PC-9 (cell line): Measurements from ENCODE around the gene CD300H. TPM values are rescaled to one million over a fixed set of nuclear protein-coding genes. Genes with fewer than 3 reads are reported as not detected.

Source experiments
- BruUV-seq: library from RNA; stranded (reverse); fragments of 400-500 nt; replicated peaks from 2 replicates; lab custom pipeline; 2021; lab: Mats Ljungman, UMichigan
- CTCF ChIA-PET: fragments of 300-600 bp; sonication (Branson Sonifier 250); formaldehyde crosslinking; loops from one replicate; lab custom pipeline; 2022; ENCODE audit warnings: antibody characterized with exemption; lab: Charles Lee
- POLR2A ChIA-PET: fragments of 300-600 bp; sonication (Branson Sonifier 250); formaldehyde crosslinking; loops from one replicate; lab custom pipeline; 2022; ENCODE audit warnings: antibody characterized with exemption; ENCODE audit not compliant: unreplicated experiment; lab: Charles Lee
- DNase-seq, 2 experiments: peaks; one replicate each; pipeline versions ENCODE4 v3.0.0 to v3.0.0-alpha.2; 2015 to 2022; ENCODE audit warnings: mixed read lengths in 1 of 2
- H2AFZ ChIP-seq: fragments of 200-600 bp; sonication (generic); 2 replicates; pipeline ENCODE4 v1.8.1; 2017; ENCODE audit warnings: antibody characterized with exemption
- H3F3A ChIP-seq: fragments of 200-600 bp; sonication (generic); 2 replicates; pipeline ENCODE4 v1.8.1; 2017; ENCODE audit warnings: antibody characterized with exemption, mild to moderate bottlenecking, low read depth; ENCODE audit not compliant: insufficient read depth
- H3K27ac ChIP-seq: fragments of 200-600 bp; sonication (generic); 2 replicates; pipeline ENCODE4 v1.6.1; 2016; ENCODE audit warnings: mixed run types
- H3K27me3 ChIP-seq: fragments of 200-600 bp; sonication (generic); 2 replicates; pipeline ENCODE4 v1.6.1; 2016; ENCODE audit warnings: low read depth, mixed run types; ENCODE audit not compliant: insufficient read depth
- H3K36me3 ChIP-seq: fragments of 200-600 bp; sonication (generic); 2 replicates; pipeline ENCODE4 v1.6.1; 2016; ENCODE audit warnings: low read depth, mixed run types
- H3K4me1 ChIP-seq: fragments of 200-600 bp; sonication (generic); replicated peaks from 2 replicates; pipeline ENCODE4 v1.6.1; 2016; ENCODE audit warnings: mixed run types; ENCODE audit not compliant: insufficient read depth
- H3K4me2 ChIP-seq: fragments of 200-600 bp; sonication (generic); 2 replicates; pipeline ENCODE4 v1.6.1; 2017; ENCODE audit warnings: mixed run types
- H3K4me3 ChIP-seq: fragments of 200-600 bp; sonication (generic); 2 replicates; pipeline ENCODE4 v1.6.1; 2016; ENCODE audit warnings: mixed run types
- H3K79me2 ChIP-seq: fragments of 200-600 bp; sonication (generic); 2 replicates; pipeline ENCODE4 v1.6.1; 2017; ENCODE audit warnings: low read depth, mixed run types
- H3K9me2 ChIP-seq: fragments of 200-600 bp; sonication (generic); 2 replicates; pipeline ENCODE4 v1.8.1; 2017; ENCODE audit warnings: mild to moderate bottlenecking; ENCODE audit not compliant: insufficient read depth
- H3K9me3 ChIP-seq: fragments of 200-600 bp; sonication (generic); 2 replicates; pipeline ENCODE4 v1.8.1; 2016; ENCODE audit warnings: low read depth; ENCODE audit not compliant: insufficient read depth
- H4K20me1 ChIP-seq: fragments of 200-600 bp; sonication (generic); 2 replicates; pipeline ENCODE4 v1.8.1; 2017; ENCODE audit not compliant: insufficient read depth
- EZH2 ChIP-seq: fragments of 200-600 bp; sonication (generic); IDR thresholded peaks from 2 replicates; pipeline ENCODE4 v1.8.0; 2017; ENCODE audit warnings: antibody characterized with exemption, low read depth
- intact Hi-C: fragments of 100-400 bp; cut with micrococcal nuclease; formaldehyde crosslinking; loops from one replicate; pipeline ENCODE4 v1.10.0; 2022; ENCODE audit not compliant: unreplicated experiment
- total RNA-seq: library from RNA; stranded (reverse); gene quantifications from 2 replicates; pipeline ENCODE4 v1.2.3, GENCODE V29; 2021
- TF ChIP-seq, protein P1 (sequence below): fragments of 200-600 bp; sonication (generic); conservative IDR thresholded peaks from 2 replicates; pipeline ENCODE4 v1.6.1; 2017; ENCODE audit warnings: mixed run types, antibody characterized with exemption, mild to moderate bottlenecking, moderate library complexity

The CD300H gene
- total RNA-seq, 1 experiment from 2014 or later, result not detected

DNA sequence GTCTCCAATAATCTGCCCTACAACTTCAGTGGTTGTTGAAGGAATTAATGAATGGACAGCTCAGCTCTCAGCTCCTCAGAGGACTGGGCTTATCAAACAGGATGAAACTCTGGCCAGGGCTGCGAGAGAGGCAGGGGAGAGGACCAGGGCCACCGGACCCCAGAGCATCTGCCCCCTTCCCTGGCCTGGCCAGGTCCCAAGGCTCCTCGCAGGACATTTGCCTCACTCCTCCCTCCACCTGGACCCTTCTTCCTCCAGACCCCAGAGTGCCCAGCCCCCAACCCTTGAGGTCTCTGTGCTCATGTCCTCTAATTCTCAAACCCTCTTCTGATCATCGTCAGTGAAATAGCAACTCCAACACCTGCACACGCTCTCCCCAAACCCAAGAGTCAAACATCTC, 25.1 kb downstream of the CD300H start:
- no peaks in the 10 kb centered on the region for H3K79me2 ChIP-seq
- no peaks in the 10 kb centered on the region for H4K20me1 ChIP-seq
- peaks cover 100% of the 10 kb centered on the region for H3K27me3 ChIP-seq
- H3K4me3 ChIP-seq, result no peak overlapping the region
- H3K27ac ChIP-seq, result no peak overlapping the region
- H3K4me1 ChIP-seq, result no peaks in the 10 kb centered on the region
- intact Hi-C loops, result no loop called here
- POLR2A ChIA-PET, result no interaction called here
- H3K9me3 ChIP-seq, result no peaks in the 10 kb centered on the region
- TF ChIP-seq, protein P1, sequence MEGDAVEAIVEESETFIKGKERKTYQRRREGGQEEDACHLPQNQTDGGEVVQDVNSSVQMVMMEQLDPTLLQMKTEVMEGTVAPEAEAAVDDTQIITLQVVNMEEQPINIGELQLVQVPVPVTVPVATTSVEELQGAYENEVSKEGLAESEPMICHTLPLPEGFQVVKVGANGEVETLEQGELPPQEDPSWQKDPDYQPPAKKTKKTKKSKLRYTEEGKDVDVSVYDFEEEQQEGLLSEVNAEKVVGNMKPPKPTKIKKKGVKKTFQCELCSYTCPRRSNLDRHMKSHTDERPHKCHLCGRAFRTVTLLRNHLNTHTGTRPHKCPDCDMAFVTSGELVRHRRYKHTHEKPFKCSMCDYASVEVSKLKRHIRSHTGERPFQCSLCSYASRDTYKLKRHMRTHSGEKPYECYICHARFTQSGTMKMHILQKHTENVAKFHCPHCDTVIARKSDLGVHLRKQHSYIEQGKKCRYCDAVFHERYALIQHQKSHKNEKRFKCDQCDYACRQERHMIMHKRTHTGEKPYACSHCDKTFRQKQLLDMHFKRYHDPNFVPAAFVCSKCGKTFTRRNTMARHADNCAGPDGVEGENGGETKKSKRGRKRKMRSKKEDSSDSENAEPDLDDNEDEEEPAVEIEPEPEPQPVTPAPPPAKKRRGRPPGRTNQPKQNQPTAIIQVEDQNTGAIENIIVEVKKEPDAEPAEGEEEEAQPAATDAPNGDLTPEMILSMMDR, result no peak
- TF ChIP-seq EZH2, result no peak
- BruUV-seq, result no TSS peak
- H3F3A ChIP-seq, result no peaks in the 10 kb centered on the region
- DNase-seq, result no peak
- H2AFZ ChIP-seq, result no peak overlapping the region
- no peak overlapping the region for H3K4me2 ChIP-seq
- no peaks in the 10 kb centered on the region for H3K9me2 ChIP-seq
- CTCF ChIA-PET, result no interaction called here
- H3K36me3 ChIP-seq, result no peaks in the 10 kb centered on the region

DNA sequence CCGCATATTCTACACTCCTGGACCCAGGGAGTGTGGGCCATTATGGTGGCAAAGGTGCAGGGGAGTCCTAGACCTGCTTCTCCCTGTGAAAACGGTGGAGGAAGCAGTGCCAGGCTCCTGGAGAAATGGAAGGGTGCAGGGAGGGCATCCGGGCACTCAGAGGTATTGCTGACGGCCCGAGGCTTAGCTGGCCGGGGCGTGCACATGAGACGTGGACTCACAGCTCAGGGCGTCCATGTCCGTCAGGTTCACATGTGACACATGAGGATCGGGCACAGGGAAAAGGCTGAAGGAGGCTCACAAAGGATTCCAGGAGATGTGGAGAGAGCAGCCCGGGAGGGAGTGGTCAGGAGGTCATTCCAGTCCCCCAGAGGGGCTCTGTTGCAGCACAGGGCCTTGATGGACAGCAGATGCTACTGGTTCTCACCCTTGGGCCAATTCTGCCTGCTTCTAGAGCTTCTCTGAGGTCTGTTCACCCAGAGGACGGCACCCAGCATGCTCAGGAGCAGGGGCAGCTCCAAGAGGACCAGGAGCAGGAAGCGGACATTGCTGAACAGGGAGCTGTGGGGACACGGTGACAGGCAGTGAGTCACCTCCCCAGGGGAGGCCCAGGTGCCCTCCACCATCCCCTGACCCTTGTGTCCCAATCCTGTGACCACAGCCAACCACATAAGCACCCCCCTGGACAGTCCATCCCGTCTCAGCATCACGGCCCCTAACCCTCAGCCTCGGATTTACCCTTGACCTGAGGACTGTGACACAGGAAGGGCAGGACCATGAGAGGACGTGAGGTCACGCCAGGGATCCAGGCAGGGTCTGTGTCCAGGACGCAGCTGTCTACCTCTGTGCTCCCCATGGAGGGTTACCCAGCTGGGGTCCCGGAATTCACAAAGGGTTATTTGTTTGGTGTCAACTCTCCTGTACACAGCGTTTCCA, 25.9 kb downstream of the CD300H start:
- no peak overlapping the region for H3K27ac ChIP-seq
- H3K9me2 ChIP-seq, result no peaks in the 10 kb centered on the region
- TF ChIP-seq, protein P1, result no peak
- TF ChIP-seq EZH2, result no peak
- H3K79me2 ChIP-seq, result no peaks in the 10 kb centered on the region
- no peak overlapping the region for H3K4me2 ChIP-seq
- H3F3A ChIP-seq, result no peaks in the 10 kb centered on the region
- no peak for DNase-seq
- H3K4me1 ChIP-seq, result no peaks in the 10 kb centered on the region
- peaks cover 100% of the 10 kb centered on the region for H3K27me3 ChIP-seq
- H2AFZ ChIP-seq, result no peak overlapping the region
- ChIA-PET CTCF (no interaction called here), POLR2A (interaction anchor here (0.6 kb wide), 1 partner anchor 34 kb away, joined by 3 read pairs; no protein-coding TSS in a partner anchor)
- H4K20me1 ChIP-seq, result no peaks in the 10 kb centered on the region
- no TSS peak for BruUV-seq
- no peak overlapping the region for H3K4me3 ChIP-seq
- intact Hi-C loops, result no loop called here
- no peaks in the 10 kb centered on the region for H3K9me3 ChIP-seq
- no peaks in the 10 kb centered on the region for H3K36me3 ChIP-seq

DNA sequence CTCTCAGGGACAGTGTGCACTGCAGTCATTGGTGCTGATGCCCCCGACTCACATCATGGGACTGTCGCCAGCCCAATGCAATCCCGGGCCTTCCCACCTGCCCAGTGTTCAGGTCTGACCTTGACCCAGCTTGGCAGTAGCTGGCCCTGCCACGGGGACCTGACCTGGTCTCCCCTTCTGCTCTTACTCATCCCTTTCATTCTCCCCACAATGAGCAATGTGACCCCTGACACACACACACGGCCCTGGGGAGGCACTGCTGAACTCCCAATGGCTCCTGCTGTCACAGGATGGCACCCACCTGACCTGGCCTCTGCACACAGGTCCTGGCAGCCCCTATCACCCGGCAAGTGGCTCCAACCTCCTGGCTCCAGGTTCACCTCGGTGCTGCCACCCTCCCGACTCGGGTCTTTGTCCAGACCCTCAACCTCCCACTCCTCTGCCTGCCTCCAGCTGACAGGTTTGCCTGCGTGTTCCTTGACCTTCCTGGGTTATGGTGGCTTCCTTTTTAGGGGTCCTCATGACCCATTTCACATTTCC, 28.0 kb downstream of the CD300H start:
- H3K27ac ChIP-seq, result no peak overlapping the region
- DNase-seq, result no peak
- no peaks in the 10 kb centered on the region for H3F3A ChIP-seq
- H2AFZ ChIP-seq, result no peak overlapping the region
- no peaks in the 10 kb centered on the region for H3K9me2 ChIP-seq
- ChIA-PET CTCF (no interaction called here), POLR2A (no interaction called here)
- no peaks in the 10 kb centered on the region for H3K9me3 ChIP-seq
- intact Hi-C loops, result no loop called here
- H3K79me2 ChIP-seq, result no peaks in the 10 kb centered on the region
- H4K20me1 ChIP-seq, result no peaks in the 10 kb centered on the region
- no TSS peak for BruUV-seq
- H3K4me2 ChIP-seq, result no peak overlapping the region
- H3K4me1 ChIP-seq, result no peaks in the 10 kb centered on the region
- peaks cover 99% of the 10 kb centered on the region for H3K27me3 ChIP-seq
- TF ChIP-seq, protein P1, result no peak
- TF ChIP-seq EZH2, result no peak
- no peak overlapping the region for H3K4me3 ChIP-seq
- no peaks in the 10 kb centered on the region for H3K36me3 ChIP-seq
